ENCODE measurements around the gene ITLN2.
"Not testable (repeated sequence)": the region's sequence is repeated elsewhere in the genome, so short reads cannot be mapped to it uniquely, and the experiment has no call there.

The ITLN2 gene

DNA sequence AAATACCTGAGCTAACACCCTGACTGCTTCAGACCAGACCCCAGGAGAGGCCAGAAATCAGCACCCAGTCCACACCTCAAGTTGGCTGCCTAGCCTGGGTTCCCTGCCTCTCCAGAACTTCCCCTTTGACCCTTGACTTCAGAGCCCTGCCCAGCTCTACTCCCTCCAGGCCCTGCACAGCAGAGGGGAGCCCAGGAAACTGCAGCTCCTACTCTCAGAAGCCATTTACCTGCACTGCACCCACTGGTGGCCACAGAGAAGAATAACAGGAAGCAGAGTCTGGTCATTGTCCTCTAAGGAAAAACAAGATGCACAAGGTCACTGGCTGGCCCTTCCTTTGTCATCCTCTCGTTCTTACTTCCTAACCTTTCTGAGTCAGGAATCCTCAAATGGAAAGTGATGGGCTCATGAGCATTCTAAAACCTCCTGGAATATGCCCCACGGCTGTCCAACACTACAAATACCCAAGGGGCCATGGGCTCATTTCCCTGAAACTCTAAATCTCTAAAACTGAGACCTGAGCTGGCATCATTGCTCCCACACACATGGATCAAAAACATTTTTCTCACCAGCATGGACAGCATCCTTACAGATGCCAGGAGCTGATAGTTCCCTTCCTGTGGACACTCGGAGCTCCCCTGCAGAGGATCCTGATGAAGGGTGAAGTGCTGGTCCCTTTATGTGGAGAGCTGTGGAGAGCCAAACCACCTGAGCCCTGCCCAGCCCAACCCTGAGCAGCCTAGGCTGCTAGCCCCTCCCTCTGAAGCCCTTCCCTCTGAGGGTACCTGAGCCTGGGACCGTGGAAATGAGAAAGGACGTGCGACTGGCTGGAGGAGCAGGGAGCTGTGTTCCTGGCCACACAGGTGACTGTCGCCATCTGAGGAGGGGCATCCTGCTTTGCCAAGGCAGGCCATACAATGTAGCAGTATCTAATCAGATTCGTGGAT lies at the start of gene ITLN2:
ITLN2 (minus strand) TSS at position 652 of the 947 bp plus-strand sequence; CDS start at position 584, 68 bp downstream.
- DNase-seq, result peak; percentile 41

DNA sequence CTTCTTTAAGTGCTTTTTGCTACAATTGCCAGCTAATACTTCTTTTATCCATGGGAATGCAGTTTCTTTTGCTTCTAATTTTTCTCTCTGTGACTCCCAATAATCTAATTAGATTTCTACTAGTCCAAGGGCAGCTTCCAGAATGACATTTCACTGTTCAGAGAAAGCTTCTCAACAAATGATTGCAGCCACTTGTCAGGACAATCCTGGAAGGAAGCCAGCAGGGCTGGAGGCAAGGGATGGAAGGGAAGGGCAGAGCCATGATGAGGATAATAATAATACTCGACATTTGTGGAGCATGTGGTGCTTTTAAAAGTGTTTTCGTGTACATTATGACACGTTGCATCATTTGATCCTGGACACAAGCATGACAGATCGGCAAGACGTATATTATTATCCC lies 46.9 kb upstream of the ITLN2 start:
- DNase-seq, result no peak

DNA sequence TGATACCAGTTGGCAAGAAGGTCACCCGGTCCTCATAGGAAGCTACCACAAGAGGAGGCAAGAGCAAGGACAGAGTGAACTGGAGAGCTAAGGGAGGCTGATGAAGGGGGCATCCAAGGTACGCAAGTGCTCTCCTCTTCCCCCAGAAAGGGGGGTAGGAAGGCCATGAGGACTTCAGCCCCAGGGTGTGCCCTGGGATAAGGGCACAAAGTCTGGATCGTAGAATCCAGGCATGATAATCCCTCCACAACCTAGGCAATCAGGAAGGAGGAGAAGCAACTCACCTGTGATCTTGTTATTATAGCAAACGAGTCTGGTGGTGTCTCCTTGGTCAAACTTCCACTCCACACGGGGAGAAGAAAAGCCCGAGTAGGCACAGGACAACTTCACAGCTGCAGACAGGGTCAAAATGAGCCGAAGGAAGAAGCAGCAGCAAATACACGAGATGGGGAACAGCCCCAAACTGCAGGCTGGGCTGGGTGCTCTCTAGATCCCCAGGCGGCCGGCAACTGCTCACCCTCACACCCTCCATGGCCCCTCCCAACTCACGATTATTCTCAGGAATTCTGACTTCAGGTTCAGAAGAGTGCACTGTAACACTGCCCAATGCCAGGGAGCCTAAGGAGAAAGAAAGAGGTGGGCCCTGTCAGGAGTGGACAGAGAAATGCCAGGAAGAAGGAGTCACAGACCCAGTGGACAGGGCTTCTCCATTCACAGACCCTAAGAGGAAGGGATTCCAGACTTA lies 46.3 kb upstream of the ITLN2 start:
- no peak for DNase-seq

- DNase-seq, result no peak
Observed at GRCh38 chr1:160999376-160999775, 44.8 kb upstream of the ITLN2 start.

GRCh38 chr1:160997323-160998038 lies 42.9 kb upstream of the ITLN2 start:
- peak; percentile 51 for DNase-seq

- no peak for DNase-seq
Observed at GRCh38 chr1:160996178-160996577, 41.6 kb upstream of the ITLN2 start.

- no peak for DNase-seq
Observed at GRCh38 chr1:160993544-160994193, 39.1 kb upstream of the ITLN2 start.

DNA sequence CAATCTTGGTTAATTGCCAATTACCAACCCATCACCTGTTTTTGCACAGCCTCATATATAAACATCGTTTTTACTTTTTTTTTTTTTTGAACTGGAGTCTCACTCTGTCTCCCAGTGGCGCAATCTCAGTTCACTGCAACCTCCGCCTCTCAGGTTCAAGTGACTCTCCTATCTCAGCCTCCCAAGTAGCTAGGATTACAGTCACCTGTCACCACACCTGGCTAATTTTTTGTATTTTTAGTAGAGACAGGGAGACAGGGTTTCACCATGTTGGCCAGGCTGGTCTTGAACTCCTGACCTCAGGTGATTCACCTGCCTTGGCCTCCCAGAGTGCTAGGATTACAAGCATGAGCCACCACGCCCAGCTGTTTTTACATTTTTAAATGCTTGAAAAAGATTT lies 37.4 kb upstream of the ITLN2 start:
- not testable (repeated sequence) for DNase-seq

DNA sequence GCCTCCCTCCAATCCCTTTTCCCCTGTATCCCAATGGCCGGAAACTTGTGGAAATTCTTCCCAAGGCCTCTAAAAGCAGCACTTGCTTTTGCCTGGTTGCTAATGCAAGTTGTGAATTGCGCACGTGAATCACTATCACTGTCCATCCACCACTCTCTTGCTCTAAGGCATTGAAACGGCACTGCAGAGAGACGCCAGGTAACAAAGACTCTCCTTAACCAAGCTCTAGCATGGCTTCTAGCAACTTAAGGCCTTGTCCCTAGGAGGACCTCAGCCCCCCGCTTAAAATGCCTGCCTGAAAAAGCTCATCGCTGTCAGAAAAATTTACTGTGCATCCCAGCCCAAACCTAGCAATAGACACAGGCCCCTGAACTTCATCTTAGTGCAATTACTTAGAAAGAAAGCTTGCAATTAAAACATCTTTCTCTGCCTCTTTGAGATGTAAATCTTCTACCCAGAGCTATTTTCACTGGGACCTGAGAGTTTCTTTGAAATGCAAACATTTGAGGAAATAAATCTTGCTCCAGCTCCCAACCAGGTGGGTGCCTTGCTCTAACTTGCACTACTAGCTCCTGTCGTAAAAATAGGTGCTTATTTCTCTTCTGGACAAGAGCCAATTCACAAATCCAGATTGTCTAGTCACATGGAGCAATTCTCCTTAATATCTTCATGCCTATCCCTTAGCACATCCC lies 32.9 kb upstream of the ITLN2 start:
- DNase-seq, result no peak

DNA sequence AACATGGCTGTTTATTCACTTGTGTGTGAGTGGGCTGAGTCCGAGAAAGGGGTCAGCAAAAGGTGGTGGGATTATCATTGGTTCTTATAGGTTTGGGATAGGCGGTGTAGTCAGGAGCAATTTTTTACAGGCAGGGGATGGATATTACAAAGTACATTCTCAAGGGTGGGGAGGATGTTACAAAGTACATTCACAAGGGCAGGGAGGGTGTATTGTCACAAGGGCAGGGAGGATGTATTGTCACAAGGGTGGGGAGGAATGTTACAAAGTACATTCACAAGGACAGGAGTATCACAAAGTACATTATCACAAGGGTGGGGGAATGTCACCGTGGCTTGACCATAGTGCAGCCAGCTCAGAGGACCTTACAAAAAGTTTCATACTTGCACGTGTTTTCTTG lies 31.1 kb upstream of the ITLN2 start:
- no peak for DNase-seq

DNA sequence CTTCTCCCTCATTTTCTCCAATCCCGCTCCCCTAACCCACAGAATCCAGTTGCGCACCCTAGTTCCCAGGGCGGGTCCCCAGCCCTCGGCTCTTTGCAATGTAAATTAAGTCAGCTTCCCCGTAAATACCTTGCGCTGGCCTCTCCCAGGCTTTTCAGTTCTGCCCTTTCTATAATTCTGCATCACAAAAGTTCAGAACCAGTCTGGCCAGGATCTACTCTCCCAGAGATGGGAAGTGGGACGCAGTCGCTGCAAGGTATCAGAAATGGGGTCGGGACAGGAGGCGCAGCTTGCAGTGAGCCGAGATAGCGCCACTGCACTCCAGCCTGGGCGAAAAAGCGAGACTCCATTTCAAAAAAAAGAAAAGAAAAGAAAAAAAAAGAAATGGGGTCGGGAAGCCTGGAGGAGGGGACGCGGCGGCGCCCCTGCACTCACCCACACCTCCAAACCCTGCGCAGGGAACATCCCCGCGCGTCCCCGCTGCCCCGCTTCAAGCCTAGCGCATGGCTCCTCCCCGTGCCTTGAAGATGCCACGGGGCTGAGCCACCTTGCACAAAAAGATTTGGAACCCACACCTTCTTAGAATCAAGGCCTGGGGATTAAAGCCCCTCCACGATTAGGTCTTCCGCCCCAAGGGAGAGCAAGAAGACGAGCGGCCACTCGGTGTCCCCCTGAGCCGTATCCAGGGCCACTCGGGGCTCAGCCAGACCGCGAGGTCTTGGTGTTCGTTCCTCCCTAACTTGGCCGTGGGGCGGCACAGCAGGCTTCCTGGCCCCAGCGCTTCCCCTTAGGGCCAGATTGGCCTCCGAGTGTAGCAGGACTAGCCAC lies 27.2 kb upstream of the ITLN2 start:
- DNase-seq, result peak; percentile 30

GRCh38 chr1:160979286-160979685 lies 24.7 kb upstream of the ITLN2 start:
- DNase-seq, result no peak

GRCh38 chr1:160978510-160978927 lies 23.9 kb upstream of the ITLN2 start:
- DNase-seq, result no peak

DNA sequence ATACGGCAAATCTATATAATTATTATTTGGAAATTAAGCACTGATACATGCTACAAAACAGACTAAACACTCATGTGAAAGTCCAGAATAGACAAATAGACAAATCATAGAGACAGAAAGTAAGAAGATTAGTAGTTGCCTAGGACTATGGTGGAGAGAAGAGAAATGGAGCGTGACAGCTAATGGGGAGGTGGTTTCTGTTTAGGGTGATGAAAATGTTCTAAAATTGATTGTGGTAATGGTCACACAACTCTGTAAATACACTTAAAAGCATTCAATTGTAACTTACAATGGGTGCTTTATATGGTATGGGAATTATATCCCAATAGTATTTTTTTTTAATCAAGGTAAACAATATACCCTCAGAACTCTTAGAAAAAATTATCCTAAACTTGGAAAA lies 20.4 kb upstream of the ITLN2 start:
- DNase-seq, result no peak

DNA sequence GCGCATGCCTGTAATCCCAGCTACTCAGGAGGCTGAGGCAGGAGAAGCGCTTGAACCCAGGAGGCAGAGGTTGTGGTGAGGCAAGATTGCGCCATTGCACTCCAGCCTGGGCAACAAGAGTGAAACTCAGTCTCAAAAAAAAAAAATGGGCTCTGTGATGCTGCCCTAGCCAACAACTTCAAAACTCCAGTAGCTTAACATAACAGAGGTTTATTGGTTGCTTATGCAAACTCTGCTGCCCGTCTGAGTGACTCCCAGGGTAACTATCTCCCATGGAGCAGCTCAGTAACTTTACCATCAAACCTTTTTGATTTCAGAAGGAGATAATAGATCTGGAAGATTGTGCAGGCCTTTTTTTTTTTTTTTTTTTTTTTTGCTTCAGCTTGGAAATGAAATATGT lies 18.9 kb upstream of the ITLN2 start:
- no peak for DNase-seq

DNA sequence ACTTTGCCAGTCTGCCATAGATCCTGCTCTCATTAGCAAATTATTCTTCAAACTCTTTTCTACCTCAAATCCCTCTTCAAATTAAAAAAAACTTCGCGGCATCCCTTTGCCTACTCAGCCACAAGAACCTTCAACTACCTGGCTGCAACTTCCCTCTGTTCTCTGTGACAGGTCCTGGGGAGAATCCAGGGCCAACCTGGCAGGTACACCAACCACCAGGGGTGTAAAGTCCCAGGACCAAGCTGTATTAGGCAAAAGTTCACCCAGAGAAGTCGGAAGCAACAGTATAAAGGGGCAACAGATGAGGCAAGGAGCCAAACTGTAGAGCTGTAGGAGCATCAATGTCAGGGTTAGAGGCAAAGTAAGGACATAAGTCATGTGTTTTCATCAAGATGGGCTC lies 18.3 kb upstream of the ITLN2 start:
- DNase-seq, result no peak

DNA sequence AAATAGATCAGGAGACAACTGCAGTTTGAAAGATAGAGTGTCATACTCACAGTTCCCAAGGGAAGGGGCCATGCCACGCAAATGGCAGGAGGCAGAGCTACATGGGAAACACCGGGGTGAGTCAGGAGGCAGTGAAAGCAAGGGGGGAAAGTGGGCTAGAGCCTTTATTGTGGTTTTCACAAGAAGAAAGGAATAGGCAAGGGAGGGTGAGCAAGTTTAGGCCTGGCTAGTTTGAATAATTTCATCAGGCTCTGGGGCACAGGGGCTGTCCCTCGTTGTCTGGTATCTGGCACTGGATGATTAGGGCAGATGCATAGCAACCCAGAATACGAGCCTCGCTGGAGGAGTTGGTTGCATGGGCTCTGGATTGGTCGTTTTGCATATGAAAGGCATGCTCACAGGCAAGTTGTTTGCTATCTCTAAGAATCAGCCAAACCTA lies 17.0 kb upstream of the ITLN2 start:
- no peak for DNase-seq

GRCh38 chr1:160963521-160963920 lies 8.9 kb upstream of the ITLN2 start:
- DNase-seq, result no peak

DNA sequence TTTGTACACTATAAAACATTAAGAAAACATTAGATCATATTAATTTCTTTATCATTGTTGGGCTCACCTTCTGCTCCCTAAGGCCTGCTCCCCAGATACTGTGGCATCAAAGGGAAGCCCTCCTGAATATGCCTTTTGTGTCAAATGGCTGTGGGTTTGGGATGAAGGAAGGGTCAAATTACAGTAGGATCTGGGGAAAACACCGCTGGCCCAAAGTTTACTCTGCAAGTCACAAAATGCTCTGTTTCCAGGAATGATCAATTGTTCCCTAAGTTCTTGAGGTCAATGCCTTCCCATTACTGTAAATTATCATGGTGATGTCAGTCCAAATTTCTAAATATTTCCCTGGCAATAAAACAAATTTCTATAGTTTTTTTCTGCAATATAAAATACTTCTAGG lies 6.8 kb upstream of the ITLN2 start:
- DNase-seq, result no peak

GRCh38 chr1:160956966-160957365 lies 2.4 kb upstream of the ITLN2 start:
- DNase-seq, result no peak

DNA sequence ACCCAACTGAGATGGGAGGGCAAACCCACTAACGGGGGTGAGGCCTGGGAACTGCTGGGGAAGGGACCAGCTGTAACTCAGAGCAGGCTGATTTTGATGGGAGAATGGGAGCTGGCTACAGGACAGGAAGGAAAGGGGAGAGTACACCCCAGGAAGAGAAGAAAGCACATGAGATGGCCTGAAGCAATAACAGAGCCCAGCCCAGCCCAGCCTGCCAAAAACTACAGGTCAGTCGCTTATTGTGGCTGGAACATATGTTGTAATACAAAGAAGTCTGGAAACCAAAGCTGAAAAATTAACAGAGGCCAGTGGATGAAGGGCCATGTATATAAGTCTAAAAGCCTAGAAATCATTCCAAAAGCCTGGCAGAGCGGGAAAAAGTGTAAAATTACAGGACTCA lies 1.6 kb downstream of the ITLN2 start:
- DNase-seq, result no peak

All from activated naive CD4-positive, alpha-beta T cell treated with anti-CD3 and anti-CD28 coated beads, Interleukin-2, amount 50 U/mL, for 16 hours (primary cell).